Pulmonary artery endothelial cell (primary cell): ENCODE measurements around the gene ZNF219. TPM values are rescaled to one million over a fixed set of nuclear protein-coding genes. Genes with fewer than 3 reads are reported as not detected.
A peak's percentile ranks its signal among the peaks of the same experiment; 100 is the strongest.

Experiments used
- DNase-seq: peaks from one replicate; pipeline ENCODE4 v3.0.0-alpha.2; 2011; ENCODE audit warnings: low read depth, low spot score
- total RNA-seq: library from RNA; depleted of rRNA; stranded (reverse); fragments of >200 nt; gene quantifications from 2 replicates; pipeline ENCODE4 v1.2.3, GENCODE V29; 2014

Gene ZNF219
- total RNA-seq, 1 donor from 2014 or later: 4.2 TPM

- no peak for DNase-seq
Observed at GRCh38 chr14:21102521-21103410, 4.3 kb upstream of the ZNF219 start.

GRCh38 chr14:21101802-21102413, 3.5 kb upstream of the ZNF219 start:
- DNase-seq: no peak

- no peak for DNase-seq
Observed at GRCh38 chr14:21100931-21101330, 2.5 kb upstream of the ZNF219 start, which contains the start of gene TMEM253. Gene TMEM253 (plus strand): TSS chr14:21101066. CDS start chr14:21101344, 278 bp downstream.

GRCh38 chr14:21099596-21099985, 1.1 kb upstream of the ZNF219 start:
- no peak for DNase-seq

- no peak for DNase-seq
Observed at GRCh38 chr14:21098892-21099595, 589 bp upstream of the ZNF219 start.

- no peak for DNase-seq
Observed at GRCh38 chr14:21097636-21098075, 799 bp downstream of the ZNF219 start.

- DNase-seq: no peak
Observed at GRCh38 chr14:21096978-21097635, 1.3 kb downstream of the ZNF219 start.

GRCh38 chr14:21096438-21096837, 2.0 kb downstream of the ZNF219 start:
- DNase-seq: no peak

- no peak for DNase-seq
Observed at GRCh38 chr14:21095430-21096205, 2.8 kb downstream of the ZNF219 start.

GRCh38 chr14:21093769-21094681, 4.4 kb downstream of the ZNF219 start:
- no peak for DNase-seq

- DNase-seq: no peak
Observed at GRCh38 chr14:21093018-21093417, 5.4 kb downstream of the ZNF219 start.

- DNase-seq: peak; percentile 24
Observed at GRCh38 chr14:21092273-21093011, 6.0 kb downstream of the ZNF219 start.

GRCh38 chr14:21091821-21092272, 6.6 kb downstream of the ZNF219 start:
- DNase-seq: no peak

GRCh38 chr14:21090940-21091663, 7.4 kb downstream of the ZNF219 start:
- no peak for DNase-seq

- no peak for DNase-seq
Observed at GRCh38 chr14:21090194-21090939, 8.1 kb downstream of the ZNF219 start.

- no peak for DNase-seq
Observed at GRCh38 chr14:21089877-21090193, 8.6 kb downstream of the ZNF219 start.

GRCh38 chr14:21089271-21089670, 9.2 kb downstream of the ZNF219 start:
- DNase-seq: no peak

- no peak for DNase-seq
Observed at GRCh38 chr14:21088687-21089086, 9.8 kb downstream of the ZNF219 start.
